KOPT-K1 (cell line): Measurements from ENCODE around the gene CYP24A1.

Experiments used
- H3K27ac ChIP-seq: fragments of 200-600 bp; sonication (generic); 2 replicates; pipeline ENCODE4 v1.5.1; 2016; ENCODE audit warnings: antibody characterized with exemption, mild to moderate bottlenecking, low read depth, low read length; ENCODE audit not compliant: poor library complexity, severe bottlenecking
- H3K36me3 ChIP-seq: fragments of 200-600 bp; sonication (generic); 2 replicates; pipeline ENCODE4 v1.5.1; 2017; ENCODE audit warnings: antibody characterized with exemption, mild to moderate bottlenecking, low read length, moderate library complexity; ENCODE audit not compliant: insufficient read depth
- H3K9me3 ChIP-seq: fragments of 200-600 bp; sonication (generic); 2 replicates; pipeline ENCODE4 v1.5.1; 2017; ENCODE audit warnings: antibody characterized with exemption, low read length, mild to moderate bottlenecking; ENCODE audit not compliant: insufficient read depth, poor library complexity, severe bottlenecking

CYP24A1 gene

DNA sequence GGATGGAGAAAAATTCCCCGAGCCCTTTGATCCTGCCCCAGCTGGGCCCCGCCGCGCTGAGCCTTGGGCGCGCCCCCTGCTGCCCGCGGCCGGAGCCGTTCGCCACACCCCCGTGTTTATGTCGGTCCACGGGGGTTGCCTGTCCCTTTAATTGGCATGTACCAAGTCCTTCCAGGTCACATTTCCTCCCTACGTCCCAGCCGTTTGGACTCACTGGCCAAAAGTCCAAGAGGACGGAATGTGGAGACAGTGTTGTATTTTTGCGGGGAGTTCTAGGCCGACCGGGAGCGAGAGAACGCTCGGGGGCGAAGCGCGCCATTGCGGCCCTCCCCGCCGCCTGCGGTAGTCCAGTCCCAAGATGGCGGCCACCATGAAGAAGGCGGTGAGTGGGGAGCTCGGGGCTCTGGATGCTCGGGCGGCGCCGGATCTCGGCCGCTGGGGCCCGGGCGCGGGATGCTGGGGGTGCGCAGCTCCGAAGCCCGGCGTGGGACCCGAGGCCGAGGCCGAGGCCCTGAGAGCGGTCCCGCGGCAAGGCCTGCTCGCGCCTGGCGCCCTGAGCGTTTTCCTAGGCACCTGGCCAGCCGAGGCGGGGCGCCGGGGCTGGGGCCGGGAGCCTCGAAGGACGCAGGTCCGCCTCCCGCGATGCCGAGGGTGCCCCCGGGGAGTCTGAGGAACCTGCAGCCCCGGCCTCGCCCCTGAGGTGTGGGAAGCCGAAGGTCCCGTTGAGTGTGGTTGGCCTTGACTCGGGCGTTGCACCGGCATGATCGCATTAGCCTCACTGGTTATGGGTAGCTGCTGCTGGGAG, 34.2 kb upstream of the CYP24A1 start, which contains the start of gene PFDN4:
Gene PFDN4 (plus strand): TSS at position 345 of the 805 bp plus-strand sequence. CDS start 14 bp downstream, at position 359.
- Histone ChIP-seq H3K9me3 (no peaks in the 10 kb centered on the region), H3K36me3 (no peaks in the 10 kb centered on the region), H3K27ac (peak within 1 kb of the TSS; percentile 84)

DNA sequence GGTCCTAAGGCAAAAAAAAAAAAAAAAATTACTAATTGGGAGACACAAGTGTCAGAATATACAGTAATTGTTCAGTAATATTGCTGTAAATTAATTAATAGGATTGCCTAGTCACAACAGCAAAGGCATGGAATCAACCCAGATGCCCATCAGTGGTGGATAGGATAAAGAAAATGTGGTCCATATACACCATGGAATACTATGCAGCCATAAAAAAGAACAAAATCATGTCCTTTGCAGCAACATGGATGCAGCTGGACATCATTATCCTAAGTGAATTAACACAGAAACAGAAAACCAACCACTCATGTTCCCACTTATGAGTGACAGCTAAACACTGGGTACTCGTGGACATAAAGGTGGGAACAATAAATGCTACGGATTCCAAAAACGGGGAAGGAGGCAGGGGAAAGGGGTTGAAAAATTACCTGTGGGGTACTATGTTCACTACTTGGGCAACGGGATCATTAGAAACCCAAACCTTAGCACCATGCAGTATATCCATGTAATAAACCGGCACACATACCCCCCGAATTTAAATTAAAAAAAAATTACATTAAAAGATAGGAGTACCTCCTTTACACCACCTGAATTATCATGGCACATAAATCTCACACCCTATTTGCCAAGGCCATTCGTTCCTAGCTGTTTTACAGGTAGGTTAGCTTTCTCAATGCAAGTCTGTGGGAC, 33.4 kb upstream of the CYP24A1 start:
- no peaks in the 10 kb centered on the region for H3K9me3 ChIP-seq
- no peaks in the 10 kb centered on the region for H3K36me3 ChIP-seq
- H3K27ac ChIP-seq = peak overlapping the region; percentile 84

GRCh38 chr20:54205450-54205849, 31.7 kb upstream of the CYP24A1 start:
- Histone ChIP-seq H3K9me3 (no peaks in the 10 kb centered on the region), H3K27ac (no peak overlapping the region), H3K36me3 (no peaks in the 10 kb centered on the region)

DNA sequence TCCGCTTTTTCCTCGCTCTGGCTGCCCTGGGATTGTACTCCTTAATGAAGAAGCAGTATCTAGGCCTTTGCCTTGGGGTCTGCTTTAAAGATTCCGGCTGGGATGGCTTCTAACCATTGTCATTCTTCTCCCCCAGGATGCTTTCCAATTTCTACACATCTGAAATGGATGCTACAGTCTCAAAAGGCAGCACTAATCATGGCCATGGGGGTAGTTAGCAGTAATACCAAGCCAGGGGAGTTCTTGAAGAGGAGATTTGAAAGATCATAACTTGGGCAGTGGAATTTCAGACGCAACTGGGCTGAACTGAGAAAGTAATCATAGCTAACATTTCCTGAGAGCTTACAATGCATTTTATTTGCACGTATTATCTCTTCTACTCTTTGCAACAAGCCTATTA, 30.7 kb upstream of the CYP24A1 start:
- H3K27ac ChIP-seq = no peak overlapping the region

GRCh38 chr20:54204063-54204462, 30.3 kb upstream of the CYP24A1 start:
- Histone ChIP-seq H3K9me3 (no peaks in the 10 kb centered on the region), H3K36me3 (no peaks in the 10 kb centered on the region), H3K27ac (no peak overlapping the region)

More for the DNA sequence above, 30.7 kb upstream of the CYP24A1 start:
- Histone ChIP-seq H3K9me3 (no peaks in the 10 kb centered on the region), H3K36me3 (no peaks in the 10 kb centered on the region)

- Histone ChIP-seq H3K27ac (no peak overlapping the region), H3K9me3 (no peaks in the 10 kb centered on the region), H3K36me3 (no peaks in the 10 kb centered on the region)
Observed at GRCh38 chr20:54203281-54203680, 29.5 kb upstream of the CYP24A1 start.

- Histone ChIP-seq H3K9me3 (no peaks in the 10 kb centered on the region), H3K36me3 (no peaks in the 10 kb centered on the region), H3K27ac (no peak overlapping the region)
Observed at GRCh38 chr20:54201268-54201846, 27.6 kb upstream of the CYP24A1 start.

GRCh38 chr20:54200487-54201267, 26.9 kb upstream of the CYP24A1 start:
- no peaks in the 10 kb centered on the region for H3K36me3 ChIP-seq
- no peaks in the 10 kb centered on the region for H3K9me3 ChIP-seq
- no peak overlapping the region for H3K27ac ChIP-seq

GRCh38 chr20:54199721-54200176, 26.0 kb upstream of the CYP24A1 start:
- no peak overlapping the region for H3K27ac ChIP-seq
- H3K9me3 ChIP-seq = no peaks in the 10 kb centered on the region
- no peaks in the 10 kb centered on the region for H3K36me3 ChIP-seq

DNA sequence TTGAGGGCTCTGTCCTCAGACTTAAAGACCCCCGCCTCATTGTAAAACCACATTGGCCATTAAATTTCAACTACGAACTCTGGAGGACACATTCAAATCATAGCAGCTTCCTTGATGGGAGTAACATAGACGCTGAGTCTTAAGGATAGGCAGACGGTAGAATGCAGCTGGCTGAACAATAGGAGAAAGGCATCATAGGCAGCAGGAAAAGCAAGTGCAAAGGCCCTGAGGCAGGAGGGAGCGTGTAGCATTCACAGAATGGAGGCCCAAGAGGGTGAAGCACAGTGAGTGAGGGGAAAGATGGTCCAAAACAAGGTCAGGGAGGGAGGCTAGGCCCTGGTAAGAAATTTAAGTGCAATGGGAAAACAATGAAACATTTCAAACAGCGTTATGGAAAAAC, 25.5 kb upstream of the CYP24A1 start:
- Histone ChIP-seq H3K27ac (no peak overlapping the region), H3K36me3 (no peaks in the 10 kb centered on the region), H3K9me3 (no peaks in the 10 kb centered on the region)

DNA sequence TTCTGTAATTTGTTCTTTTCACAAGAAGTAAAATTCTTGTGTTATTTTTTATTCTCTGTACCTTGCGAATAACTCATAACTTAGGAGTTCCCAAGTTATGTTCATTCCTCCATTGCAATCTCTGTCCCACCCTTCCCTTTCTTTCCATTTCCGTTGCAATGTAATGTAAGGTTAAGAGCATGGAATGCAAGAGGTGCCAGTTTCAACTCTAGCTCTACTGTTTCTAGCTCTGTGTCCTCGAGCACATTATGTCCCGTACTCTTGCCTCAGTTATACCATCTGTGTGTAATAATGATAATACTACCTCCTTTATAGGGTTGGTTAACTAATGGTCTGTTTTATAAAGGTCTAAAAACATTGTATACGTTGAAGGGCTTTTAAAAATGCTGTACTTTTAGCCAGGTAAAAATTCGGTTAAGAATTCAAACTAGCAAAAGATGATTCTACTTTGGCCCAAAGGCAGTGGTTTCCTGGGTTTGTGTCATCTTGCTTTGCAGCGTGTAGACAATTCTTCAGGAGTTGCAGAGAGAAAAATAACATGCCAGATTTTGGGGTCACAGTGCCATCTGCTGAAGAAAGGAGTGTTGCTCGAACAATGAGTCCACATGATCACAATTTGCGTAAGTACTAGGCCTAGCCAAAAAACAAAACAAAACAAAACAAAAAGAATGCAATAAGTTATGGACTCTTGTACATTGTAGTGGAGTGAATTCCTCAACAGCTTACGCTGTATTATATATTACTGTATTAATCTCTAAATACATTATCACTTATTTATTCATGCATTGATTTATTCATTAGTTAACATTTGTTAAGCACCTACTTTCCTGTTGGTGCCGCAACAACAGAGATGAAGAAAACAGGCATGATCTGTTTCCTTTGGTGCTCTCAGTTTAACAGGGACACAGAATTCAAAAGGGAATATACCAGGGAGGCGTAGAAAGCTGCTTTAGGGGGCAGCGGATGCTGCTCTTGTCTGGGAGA, 24.1 kb upstream of the CYP24A1 start:
- H3K9me3 ChIP-seq = no peaks in the 10 kb centered on the region
- no peak overlapping the region for H3K27ac ChIP-seq
- H3K36me3 ChIP-seq = no peaks in the 10 kb centered on the region

DNA sequence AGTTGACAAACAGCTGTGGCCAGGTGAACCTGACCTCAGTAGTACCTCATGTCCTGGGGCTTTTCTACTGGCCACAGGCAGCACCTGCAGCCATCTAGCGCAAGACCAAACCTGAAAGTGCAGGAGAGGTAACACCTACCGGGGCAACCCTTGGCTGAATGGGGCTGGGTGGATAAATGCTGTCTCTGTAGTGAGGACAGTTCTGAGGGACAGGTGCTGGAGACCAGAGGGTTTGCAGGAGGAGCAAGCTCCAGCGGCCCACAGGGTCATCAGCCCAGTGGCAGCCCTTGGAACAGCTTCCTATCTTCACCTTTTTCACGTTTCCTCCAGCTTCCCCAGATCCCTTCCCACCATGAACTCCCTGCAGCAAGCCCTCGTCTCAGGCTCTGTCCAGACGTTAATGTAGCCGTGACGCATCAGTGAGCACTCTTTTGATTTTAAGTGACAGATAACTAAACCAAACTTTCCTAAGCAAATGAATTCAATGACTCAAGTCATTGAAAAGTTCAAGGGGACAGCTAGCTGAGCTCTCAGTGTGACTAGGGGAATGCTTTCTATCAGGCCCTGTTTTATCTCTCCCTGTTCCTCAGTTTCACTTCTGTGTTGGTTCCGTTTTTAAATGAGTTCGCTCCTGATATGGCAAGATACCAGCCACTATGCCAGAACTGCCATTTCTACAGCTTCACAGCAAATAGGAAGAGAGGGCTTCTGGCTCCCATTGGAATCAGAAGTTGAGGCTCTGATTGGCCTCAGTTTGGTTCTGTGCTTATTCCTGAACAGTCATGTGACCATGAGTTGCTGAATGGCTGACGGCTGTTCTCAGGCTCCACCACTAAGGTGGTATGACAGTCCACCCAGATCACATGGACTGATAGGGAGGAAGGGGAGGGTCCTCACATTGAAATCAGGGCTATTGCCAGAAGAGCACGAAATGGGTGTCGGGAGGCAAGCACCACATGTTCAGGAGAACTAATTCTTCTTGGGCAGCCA, 22.0 kb upstream of the CYP24A1 start:
- no peaks in the 10 kb centered on the region for H3K9me3 ChIP-seq
- H3K27ac ChIP-seq = no peak overlapping the region
- H3K36me3 ChIP-seq = no peaks in the 10 kb centered on the region
